ENCODE measurements around the gene PCDHGA12.
A peak's percentile ranks its signal among the peaks of the same experiment; 100 is the strongest.

PCDHGA12 gene

DNA sequence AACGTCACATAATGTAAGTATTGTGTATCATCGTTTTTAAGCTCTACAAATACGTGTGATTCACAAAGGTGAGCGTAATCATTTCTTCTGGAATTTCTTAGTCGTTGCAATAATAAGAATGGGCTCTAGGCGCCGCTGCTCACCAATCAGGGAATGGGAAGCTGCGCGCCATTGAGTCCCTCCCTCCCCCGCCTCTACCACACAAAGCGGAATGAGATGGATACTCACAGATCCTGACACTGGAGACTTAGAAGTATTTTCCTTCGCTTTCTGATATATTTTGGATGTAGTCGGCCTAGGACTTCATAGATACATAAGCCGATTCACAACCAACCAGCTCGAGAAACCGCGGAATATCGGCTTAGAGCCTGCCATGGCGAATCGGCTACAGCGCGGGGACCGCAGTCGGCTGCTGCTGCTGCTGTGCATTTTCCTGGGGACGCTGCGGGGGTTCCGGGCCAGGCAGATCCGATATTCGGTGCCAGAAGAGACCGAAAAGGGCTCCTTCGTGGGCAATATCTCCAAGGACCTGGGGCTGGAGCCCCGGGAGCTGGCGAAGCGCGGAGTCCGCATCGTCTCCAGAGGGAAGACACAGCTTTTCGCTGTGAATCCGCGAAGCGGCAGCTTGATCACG, 9.3 kb upstream of the PCDHGA12 start, which contains the start of gene PCDHGA11 (continued):
- TF ChIP-seq ZNF658 (tag by site-specific recombination; IDR thresholded peaks at IDR 0.05) (no peak), ZNF501 (tag by site-specific recombination; IDR thresholded peaks at IDR 0.05) (0 out of 2 replicates have a peak, but pooled peaks have one; percentile 20), ZNF37A (tag by site-specific recombination; IDR thresholded peaks at IDR 0.05) (no peak), ZNF785 (tag by site-specific recombination; IDR thresholded peaks at IDR 0.05) (no peak), SCRT1 (tag by site-specific recombination; IDR thresholded peaks at IDR 0.05; ENCODE audit: borderline replicate concordance) (no peak), ZBTB6 (tag by site-specific recombination; IDR thresholded peaks at IDR 0.05) (no peak), ZNF366 (tag by site-specific recombination; conservative IDR thresholded peaks at IDR 0.05) (no peak), ELK4 (IDR thresholded peaks at IDR 0.05; ENCODE audit: borderline replicate concordance, low read depth, low read length) (no peak), ZNF18 (tag by site-specific recombination; IDR thresholded peaks at IDR 0.05) (no peak), SP3 (tag by site-specific recombination; IDR thresholded peaks at IDR 0.05) (no peak), ZNF202 (tag by site-specific recombination; IDR thresholded peaks at IDR 0.05; ENCODE audit: borderline replicate concordance) (no peak), ZNF132 (tag by site-specific recombination; IDR thresholded peaks at IDR 0.05; ENCODE audit: borderline replicate concordance) (no peak), ZNF561 (tag by site-specific recombination; IDR thresholded peaks at IDR 0.05; ENCODE audit: borderline replicate concordance) (no peak), ZBTB10 (tag by site-specific recombination; IDR thresholded peaks at IDR 0.05) (no peak), ZNF596 (tag by site-specific recombination; IDR thresholded peaks at IDR 0.05) (no peak), BCL6B (tag by site-specific recombination; IDR thresholded peaks at IDR 0.05) (no peak), MEIS1 (CRISPR knock-in tag; IDR thresholded peaks at IDR 0.05; ENCODE audit: borderline replicate concordance) (no peak), ZSCAN30 (tag by site-specific recombination; IDR thresholded peaks at IDR 0.05) (0 out of 2 replicates have a peak, but pooled peaks have one; percentile 22), YY1 (tag by site-specific recombination; IDR thresholded peaks at IDR 0.05) (peak; percentile 63; the same call in 1 of the 2 replicates), ZNF600 (tag by site-specific recombination; IDR thresholded peaks at IDR 0.05) (peak; percentile 41; the same call in 1 of the 2 replicates), ZNF510 (tag by site-specific recombination; IDR thresholded peaks at IDR 0.05; ENCODE audit: insufficient replicate concordance) (no peak), ZNF530 (tag by site-specific recombination; IDR thresholded peaks at IDR 0.05; ENCODE audit: low read depth) (no peak), MYNN (tag by site-specific recombination; IDR thresholded peaks at IDR 0.05; ENCODE audit: borderline replicate concordance) (no peak), GLIS1 (tag by site-specific recombination; IDR thresholded peaks at IDR 0.05) (no peak; the same call in 1 of the 2 replicates), RBAK (tag by site-specific recombination; IDR thresholded peaks at IDR 0.05) (no peak)
- TF ChIP-seq, protein P1, sequence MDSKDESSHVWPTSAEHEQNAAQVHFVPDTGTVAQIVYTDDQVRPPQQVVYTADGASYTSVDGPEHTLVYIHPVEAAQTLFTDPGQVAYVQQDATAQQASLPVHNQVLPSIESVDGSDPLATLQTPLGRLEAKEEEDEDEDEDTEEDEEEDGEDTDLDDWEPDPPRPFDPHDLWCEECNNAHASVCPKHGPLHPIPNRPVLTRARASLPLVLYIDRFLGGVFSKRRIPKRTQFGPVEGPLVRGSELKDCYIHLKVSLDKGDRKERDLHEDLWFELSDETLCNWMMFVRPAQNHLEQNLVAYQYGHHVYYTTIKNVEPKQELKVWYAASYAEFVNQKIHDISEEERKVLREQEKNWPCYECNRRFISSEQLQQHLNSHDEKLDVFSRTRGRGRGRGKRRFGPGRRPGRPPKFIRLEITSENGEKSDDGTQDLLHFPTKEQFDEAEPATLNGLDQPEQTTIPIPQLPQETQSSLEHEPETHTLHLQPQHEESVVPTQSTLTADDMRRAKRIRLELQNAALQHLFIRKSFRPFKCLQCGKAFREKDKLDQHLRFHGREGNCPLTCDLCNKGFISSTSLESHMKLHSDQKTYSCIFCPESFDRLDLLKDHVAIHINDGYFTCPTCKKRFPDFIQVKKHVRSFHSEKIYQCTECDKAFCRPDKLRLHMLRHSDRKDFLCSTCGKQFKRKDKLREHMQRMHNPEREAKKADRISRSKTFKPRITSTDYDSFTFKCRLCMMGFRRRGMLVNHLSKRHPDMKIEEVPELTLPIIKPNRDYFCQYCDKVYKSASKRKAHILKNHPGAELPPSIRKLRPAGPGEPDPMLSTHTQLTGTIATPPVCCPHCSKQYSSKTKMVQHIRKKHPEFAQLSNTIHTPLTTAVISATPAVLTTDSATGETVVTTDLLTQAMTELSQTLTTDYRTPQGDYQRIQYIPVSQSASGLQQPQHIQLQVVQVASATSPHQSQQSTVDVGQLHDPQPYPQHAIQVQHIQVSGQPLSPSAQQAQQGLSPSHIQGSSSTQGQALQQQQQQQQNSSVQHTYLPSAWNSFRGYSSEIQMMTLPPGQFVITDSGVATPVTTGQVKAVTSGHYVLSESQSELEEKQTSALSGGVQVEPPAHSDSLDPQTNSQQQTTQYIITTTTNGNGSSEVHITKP (tag by site-specific recombination; IDR thresholded peaks at IDR 0.05), result no peak

Measured in HEK293 (cell line).